Stimulated activated CD4-positive, alpha-beta T cell treated with anti-CD3 and anti-CD28 coated beads, Interleukin-1b, Interleukin-23, amount 100 ng/mL, for 24 hours (primary cell): ENCODE data around the gene FGGY.
"Not testable (repeated sequence)": the region's sequence is repeated elsewhere in the genome, so short reads cannot be mapped to it uniquely, and the experiment has no call there.

Source experiments
- DNase-seq, 4 experiments: peaks; one replicate each; pipeline ENCODE4 v3.0.0-alpha.2; 2020; ENCODE audit warnings: low read depth in 4 of 4, low spot score in 1 of 4

FGGY gene

DNA sequence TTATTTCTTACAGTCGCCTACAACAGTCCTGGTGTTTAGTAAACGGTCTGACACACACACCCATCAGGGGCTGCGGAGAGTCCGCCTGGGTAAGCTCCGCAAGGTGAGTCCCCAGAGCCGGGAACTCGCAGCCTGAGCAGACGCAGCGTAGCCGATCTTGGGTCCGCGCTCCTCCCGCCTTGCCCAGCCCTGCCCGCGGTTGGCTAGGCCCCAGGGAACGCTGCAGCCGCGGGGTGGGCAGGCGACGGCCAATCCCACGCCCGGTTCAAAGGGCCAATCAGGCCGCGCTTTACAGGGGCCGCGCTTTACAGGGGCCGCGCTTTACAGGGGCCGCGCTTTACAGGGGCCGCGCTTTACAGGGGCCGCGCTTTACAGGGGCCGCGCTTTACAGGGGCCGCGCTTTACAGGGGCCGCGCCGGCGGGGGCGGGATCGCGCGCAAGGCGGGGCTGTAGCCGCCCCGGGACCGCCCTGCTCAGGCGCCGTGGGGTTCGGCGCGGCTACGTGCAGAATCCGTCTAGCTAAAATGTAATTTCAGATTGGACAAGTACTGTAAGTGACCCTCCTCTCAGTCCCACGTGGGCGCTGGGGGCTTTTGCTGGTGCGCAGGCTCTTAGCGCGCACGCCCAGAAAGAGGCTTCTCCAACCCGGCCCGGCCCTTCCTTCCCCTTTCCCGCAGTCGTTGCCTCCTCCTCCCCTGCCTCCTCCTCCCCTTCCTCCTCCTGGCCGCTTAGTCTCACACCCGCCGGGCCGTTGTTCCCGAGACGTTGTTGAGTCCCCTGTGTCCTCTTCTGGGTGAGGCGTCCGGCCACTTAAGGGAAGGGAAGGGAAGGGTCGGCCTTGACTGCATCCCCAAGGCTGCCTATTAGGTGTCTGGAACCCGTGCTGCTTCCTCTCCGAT is at the start of gene FGGY:
Gene FGGY (plus strand): TSS at position 737 of the 899 bp plus-strand sequence. CDS start 24,456 bp downstream, outside the sequence.
- peak; percentile 41 to 76 (median 59) for DNase-seq

GRCh38 chr1:59248758-59249157 is 48.1 kb upstream of the FGGY start:
- no peak for DNase-seq

DNA sequence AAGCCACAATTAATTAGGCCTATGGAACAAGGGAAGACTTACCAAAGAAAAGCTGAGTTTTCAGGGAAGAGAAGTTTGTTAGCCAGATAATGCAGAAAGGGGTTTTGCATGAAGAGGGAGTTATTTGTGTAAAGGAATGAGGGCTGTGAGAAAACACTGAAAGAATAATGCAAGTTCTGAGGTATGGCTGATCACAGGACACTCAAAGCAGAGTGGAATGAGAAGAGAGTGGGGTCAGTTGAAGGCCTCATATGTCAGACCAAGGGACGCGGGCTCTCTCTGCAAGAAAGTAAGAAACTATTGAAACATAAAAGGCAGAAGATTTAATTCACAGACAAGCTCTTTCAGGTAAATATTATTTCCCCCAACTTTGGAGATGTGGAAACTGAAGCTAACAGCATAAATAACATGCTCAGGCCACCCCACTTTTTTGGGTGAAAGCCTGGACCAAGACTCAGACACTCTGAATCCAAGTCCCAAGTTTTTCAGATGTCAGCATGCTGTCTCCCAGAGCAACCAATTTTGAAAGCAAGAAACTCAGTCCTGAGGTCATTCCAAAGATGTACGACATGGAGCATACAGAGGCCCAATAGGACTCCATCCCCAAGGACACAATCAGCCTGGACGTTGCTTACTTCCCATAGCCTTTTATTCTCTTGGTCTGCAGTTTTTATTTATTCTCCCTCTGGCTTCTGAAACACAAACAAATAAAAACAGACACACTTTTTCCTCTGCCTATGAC is 47.3 kb upstream of the FGGY start:
- no peak for DNase-seq

- DNase-seq, result not testable (repeated sequence)
These were observed 45.8 kb upstream of the FGGY start for GRCh38 chr1:59251061-59251460.

DNA sequence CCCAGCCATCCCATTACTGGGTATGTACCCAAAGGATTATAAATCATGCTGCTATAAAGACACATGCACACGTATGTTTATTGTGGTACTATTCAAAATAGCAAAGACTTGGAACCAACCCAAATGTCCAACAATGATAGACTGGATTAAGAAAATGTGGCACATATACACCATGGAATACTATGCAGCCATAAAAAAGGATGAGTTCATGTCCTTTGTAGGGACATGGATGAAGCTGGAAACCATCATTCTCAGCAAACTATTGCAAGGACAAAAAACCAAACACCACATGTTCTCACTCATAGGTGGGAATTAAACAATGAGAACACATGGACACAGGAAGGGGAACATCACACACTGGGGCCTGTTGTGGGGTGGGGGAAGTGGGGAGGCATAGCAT is 40.5 kb upstream of the FGGY start:
- not testable (repeated sequence) for DNase-seq

GRCh38 chr1:59258412-59259032 is 38.4 kb upstream of the FGGY start:
- no peak for DNase-seq

DNA sequence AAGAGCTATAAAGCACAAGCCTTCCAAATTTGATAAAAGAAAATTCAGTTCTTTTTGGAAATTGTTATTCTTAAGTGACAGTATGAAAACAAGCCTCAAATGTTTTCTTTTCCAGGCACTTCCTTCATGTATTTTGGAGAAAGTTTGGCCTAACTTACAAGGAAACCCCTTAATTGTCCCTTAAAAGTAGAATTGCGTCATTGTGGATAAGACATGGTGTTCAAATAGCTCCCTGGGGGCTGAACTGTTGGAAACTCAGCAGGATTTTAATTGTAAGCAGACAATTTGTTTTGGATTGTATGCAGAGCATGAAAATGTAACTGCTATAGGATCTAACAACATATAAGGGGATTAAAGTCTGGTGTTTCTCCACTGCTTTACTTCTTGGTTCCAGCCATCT is 35.4 kb upstream of the FGGY start:
- DNase-seq, result no peak

GRCh38 chr1:59262631-59263030 is 34.3 kb upstream of the FGGY start:
- no peak for DNase-seq

DNA sequence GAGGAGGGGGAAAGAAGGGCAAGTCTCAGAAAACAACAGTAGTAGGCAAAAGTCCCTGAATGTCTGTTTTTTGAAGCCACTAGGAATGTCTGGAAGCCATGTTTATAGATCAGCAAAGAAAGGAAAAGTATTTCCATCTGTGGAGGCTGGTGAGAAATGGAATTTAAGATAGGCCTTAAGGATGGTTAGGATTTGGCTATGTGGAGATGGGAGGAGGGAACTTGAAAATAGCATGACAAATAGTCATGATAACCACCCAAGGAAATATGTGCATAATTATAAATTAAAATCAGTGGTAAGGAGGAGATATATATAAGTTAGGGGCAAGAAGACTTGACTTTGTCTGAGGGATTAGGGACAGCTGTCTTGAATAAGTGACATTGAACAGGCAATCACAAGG is 33.8 kb upstream of the FGGY start:
- no peak for DNase-seq

DNA sequence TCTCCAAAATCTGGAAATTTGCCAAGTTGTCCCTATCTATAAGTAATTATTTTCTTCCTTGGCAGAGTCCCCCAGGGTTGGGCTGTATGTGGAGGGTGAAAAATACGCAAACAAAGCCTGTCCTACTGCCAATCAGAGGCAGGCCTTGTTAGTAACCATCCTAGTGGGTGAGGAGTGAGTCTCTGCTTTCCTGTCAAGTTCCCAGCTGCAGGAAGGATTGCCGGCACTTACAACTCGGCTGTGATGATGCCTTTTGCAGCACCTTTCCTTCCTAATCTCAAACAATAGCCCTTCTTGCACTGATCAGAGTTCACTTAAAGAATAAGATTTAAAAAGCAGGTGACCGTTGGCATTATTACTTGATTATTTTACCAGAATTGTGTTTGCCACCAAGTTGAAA is 31.3 kb upstream of the FGGY start:
- DNase-seq, result no peak

- DNase-seq, result no peak
These were observed 30.5 kb upstream of the FGGY start for GRCh38 chr1:59266180-59266926.

DNA sequence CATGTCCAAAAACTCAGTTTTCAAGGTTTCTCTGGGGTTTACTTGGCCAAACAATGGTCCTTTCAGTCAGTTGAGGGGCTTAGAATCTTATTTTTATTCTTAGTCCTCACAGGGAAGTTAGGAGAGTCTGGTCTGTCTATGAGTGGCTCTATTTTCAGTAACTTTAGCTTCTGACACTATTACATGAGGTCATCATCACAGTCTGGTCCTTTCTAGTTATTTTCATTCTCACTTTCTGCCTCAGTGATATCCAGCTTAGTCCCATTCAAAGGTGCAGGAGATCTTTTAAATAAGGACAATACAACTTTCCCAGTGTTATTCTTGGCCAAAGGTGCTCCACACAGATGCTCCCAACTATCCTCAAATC is 30.0 kb upstream of the FGGY start:
- DNase-seq, result no peak

DNA sequence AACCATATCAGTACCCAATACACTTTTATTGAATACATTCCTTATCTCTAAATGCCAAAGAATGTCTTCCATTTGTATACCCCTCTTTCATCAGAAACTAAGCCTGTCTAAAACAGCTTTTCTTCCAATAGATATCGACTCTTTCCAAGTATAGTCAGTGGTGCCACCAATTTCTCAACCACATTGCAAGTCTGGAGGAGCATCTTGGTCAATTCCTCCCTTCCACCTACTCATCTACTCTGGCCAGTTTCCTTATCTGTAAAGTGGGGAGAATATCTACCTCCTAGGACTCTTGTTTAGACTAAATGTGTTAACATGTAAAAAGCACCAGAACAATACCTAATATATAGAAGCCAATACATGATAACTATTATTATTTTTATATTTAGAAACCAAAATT is 28.5 kb upstream of the FGGY start:
- no peak for DNase-seq

GRCh38 chr1:59271561-59272260 is 25.2 kb upstream of the FGGY start:
- DNase-seq, result no peak

DNA sequence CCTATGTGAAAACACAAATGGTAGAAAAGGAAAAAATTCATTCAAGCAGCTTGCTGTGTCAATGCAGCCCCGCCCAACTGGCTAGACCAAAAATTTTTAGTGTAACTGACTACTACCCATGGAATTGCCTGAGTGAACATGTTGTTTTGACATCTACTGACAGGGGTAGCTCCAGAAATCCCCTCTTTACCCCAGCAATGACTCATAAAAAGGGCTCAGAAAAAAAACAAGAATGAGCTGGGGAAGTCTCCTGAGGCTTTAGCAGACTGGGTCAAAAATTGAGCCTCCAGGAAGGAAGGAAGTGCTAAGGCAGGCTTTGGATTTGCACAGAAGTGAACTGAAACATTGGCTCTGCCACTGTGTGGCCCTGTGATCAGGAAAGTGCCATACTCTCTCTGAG is 24.4 kb upstream of the FGGY start:
- no peak for DNase-seq

DNA sequence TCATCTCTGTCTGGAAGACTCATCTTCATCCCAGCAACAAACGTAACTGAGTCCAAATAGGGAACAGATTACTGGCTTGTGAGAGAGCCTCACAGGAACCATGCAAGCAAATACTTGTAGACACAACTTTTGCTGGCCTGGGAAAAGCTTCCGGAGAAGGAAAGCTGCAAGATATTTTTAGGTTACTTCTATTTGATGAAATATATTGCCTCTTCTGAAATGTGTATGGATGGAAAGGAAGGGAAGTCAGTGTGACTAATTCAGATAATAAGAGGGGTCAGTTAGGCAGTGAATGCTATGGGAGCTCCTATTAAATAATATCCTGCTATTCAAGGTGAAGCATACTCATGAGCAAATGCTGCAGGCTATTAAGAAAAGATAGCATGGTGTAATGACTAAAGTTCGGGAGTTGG is 20.4 kb upstream of the FGGY start:
- DNase-seq, result no peak

DNA sequence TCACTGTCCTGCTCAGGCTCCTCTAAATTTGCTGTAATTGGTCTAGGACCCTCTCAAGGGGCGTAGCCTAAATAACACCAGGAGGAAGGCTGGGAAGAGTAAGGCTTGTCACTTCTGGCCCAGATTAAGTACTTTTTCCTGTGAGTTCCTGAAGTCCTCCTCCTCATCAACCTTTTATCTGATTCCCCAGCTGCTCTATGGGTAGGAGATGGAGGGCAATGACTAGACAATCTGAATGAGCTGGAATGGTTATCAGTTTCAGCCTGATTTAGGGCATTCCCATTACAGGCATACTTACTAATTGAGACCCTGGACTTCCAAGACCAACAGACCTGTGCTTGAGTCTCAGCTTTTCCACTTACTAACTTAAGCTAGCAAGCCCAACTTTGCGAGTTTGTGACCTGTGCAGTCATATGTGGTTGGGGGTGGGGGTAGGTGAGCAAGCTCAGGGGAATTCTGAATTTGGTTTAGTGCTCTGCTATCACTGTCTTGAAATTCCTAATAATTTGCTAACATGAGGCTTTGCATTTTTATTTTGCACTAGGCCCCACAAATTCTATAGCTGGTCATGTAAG is 18.0 kb upstream of the FGGY start:
- no peak for DNase-seq

DNA sequence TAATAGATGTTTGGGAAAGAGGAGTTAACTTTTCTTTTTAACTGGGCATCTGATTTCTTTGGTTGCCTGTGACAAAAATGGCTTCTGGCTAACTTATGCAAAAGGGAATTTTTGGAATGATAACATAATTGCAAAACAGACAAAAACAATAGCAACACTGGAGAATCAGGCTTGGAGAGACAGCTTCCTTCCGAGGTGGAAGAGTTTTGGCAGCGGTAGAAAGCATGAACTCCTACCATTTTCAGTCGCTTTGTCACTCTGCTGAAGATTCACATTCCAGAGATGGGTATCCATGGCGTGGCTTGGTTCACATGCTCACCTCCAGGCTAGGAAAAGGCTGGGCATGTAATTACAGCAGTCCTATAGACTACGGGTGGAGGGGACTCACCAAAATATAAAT is 17.2 kb upstream of the FGGY start:
- DNase-seq, result no peak

DNA sequence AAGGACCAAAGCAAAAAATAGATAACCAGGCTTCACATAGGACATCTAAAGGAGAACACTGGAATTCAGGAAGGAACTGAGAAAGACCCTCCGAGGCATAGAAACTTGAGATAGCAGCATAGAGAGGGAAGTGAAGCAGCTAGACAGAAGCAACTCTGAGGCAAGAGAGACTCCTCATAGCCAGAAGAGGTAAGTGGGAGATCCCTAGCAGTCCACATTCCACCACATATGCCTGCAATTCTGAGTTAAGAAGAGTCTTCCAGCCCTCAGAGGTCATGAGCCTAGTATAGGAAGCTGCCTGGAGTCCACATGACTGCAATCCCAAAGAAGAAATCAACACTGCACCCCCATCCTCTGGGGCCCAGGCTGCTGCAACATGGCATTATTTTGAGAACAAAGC is 13.9 kb upstream of the FGGY start:
- DNase-seq, result no peak

DNA sequence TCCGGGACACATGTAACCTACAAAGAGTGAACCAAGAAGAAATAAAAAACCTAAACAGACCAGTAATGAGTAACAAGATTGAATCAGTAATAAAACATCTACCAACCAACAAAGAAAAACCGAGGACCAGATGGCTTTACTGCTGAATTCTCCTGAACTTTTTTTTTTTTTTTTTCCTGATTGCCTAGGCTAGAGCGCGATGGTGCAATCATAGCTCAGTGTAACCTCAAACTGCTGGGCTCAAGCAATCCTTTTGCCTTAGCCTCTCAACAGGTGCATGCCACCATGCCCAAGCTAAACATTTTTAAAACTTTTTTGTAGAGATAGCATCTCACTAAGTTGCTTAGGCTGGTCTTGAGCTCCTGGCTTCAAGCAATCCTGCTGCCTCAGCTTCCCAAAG is 11.2 kb upstream of the FGGY start:
- DNase-seq, result no peak
